Erythroblast (primary cell): ENCODE data around the gene EXOC2.

Source experiments
- GATA1 ChIP-seq: IDR thresholded peaks from 2 replicates; pipeline ENCODE4 v1.6.1; 2011; ENCODE audit warnings: low read depth, mild to moderate bottlenecking, control low read depth, low read length, moderate library complexity
- POLR2A ChIP-seq: IDR thresholded peaks from 2 replicates; pipeline ENCODE4 v1.6.1; 2011; ENCODE audit warnings: mild to moderate bottlenecking, low read length

DNA sequence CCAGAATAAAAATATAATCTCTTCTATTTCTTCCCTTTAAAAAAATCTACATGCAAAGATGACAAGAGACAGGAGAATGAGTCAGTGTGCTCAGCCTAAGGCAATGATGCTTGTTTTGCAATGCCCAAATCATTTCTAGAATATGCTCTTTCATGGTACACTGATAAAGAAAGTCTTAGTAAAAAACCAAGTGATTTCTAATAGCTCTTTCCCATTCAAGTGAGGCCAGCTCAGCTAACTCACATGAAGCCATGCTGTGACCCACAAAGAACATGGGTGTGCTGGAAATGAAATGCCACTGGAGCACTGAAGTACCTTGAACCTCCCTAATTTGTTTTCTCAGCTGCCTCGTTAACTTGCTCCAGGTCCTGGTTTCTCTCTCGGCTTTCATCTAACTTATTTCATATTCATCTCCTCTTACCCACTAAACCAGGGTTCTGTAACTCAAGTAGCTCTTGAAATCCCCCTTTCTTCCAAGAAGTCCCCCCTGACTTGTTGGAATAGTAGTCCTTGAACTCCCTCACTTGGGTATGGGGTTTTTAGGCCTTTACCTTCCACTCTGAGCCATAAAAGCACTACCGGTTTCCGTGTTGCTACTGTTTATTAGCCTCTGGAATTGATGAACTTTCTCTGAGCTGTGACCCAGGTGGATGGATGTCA is 208.7 kb downstream of the EXOC2 start:
- TF ChIP-seq POLR2A (no peak), GATA1 (no peak)
